ENCODE measurements around the gene MAOA. TPM values are rescaled to one million over a fixed set of nuclear protein-coding genes. Genes with fewer than 3 reads are reported as not detected.

MAOA gene
- total and polyA plus RNA-seq, 2 of the 13 experiments (the other 11 are each of a cell fraction or from before 2014, with no cell fraction given): 13.4 to 14.7 TPM

GRCh38 chrX:43633081-43633480 is 23.0 kb upstream of the MAOA start:
- in situ Hi-C loops (cut with HindIII; ENCODE audit: extremely low pct_ligation_motif_present, low pct_unique_long_range_greater_than_20kb): no loop called here
- CTCF ChIA-PET (ENCODE audit: low intra/inter-chr PET ratio, low total read pairs): no interaction called here
- Histone ChIP-seq H3K27me3 (ENCODE audit: control insufficient read depth in 1 of 2, insufficient read depth in 2 of 2, low read length in 2 of 2) (no peaks in the 10 kb centered on the region), H3K27ac (ENCODE audit: extremely low read length, insufficient read depth, low read length) (no peak overlapping the region), H3K79me2 (ENCODE audit: insufficient read depth, low read length) (no peaks in the 10 kb centered on the region), H3K9me3 (ENCODE audit: low read length) (no peaks in the 10 kb centered on the region), H3K4me1 (ENCODE audit: insufficient read depth, low read length) (peaks cover 11% of the 10 kb centered on the region), H3K9ac (ENCODE audit: insufficient read depth, low read depth, low read length) (no peak overlapping the region), H3K4me2 (ENCODE audit: low read depth, low read length) (no peak overlapping the region), H3K4me3 (replicated peaks in 1 of 3; ENCODE audit: insufficient read depth in 1 of 3, low read depth in 2 of 3, low read length in 3 of 3) (no peak overlapping the region), H2AFZ (ENCODE audit: low read length) (no peak overlapping the region), H4K20me1 (ENCODE audit: insufficient read depth, low read length) (no peaks in the 10 kb centered on the region), H3K36me3 (replicated peaks in 1 of 2; ENCODE audit: control insufficient read depth in 1 of 2, insufficient read depth in 2 of 2, low read length in 2 of 2) (no peaks in the 10 kb centered on the region)
- POLR2A ChIA-PET: no interaction called here
- intact Hi-C loops (cut with micrococcal nuclease; ENCODE audit: unreplicated experiment): no loop called here
- ATAC-seq: no peak
- no peak for DNase-seq (ENCODE audit: low spot score)
- no TSS peak for BruUV-seq (replicated peaks)
- FAIRE-seq: no peak
- TF ChIP-seq CEBPZ (IDR thresholded peaks at IDR 0.05; ENCODE audit: low read length) (no peak), RAD51 (IDR thresholded peaks at IDR 0.05; ENCODE audit: borderline replicate concordance) (no peak), ZMYM2 (CRISPR knock-in tag; IDR thresholded peaks at IDR 0.05) (no peak), ARHGAP35 (CRISPR knock-in tag; IDR thresholded peaks at IDR 0.05; ENCODE audit: borderline replicate concordance) (no peak), ZNF644 (CRISPR knock-in tag; IDR thresholded peaks at IDR 0.05; ENCODE audit: low read depth) (no peak), CENPX (CRISPR knock-in tag; IDR thresholded peaks at IDR 0.05) (no peak), AGO1 (IDR thresholded peaks at IDR 0.05; ENCODE audit: low read depth, low read length, poor library complexity, severe bottlenecking) (no peak), IKZF1 (IDR thresholded peaks at IDR 0.05) (no peak), ZNF672 (CRISPR knock-in tag; IDR thresholded peaks at IDR 0.05) (no peak)
- TF ChIP-seq, protein P1, sequence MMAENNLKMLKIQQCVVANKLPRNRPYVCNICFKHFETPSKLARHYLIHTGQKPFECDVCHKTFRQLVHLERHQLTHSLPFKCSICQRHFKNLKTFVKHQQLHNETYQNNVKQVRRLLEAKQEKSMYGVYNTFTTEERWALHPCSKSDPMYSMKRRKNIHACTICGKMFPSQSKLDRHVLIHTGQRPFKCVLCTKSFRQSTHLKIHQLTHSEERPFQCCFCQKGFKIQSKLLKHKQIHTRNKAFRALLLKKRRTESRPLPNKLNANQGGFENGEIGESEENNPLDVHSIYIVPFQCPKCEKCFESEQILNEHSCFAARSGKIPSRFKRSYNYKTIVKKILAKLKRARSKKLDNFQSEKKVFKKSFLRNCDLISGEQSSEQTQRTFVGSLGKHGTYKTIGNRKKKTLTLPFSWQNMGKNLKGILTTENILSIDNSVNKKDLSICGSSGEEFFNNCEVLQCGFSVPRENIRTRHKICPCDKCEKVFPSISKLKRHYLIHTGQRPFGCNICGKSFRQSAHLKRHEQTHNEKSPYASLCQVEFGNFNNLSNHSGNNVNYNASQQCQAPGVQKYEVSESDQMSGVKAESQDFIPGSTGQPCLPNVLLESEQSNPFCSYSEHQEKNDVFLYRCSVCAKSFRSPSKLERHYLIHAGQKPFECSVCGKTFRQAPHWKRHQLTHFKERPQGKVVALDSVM (CRISPR knock-in tag; IDR thresholded peaks at IDR 0.05): no peak
- 11% methylated on average over 1 of the region's 1 CpG for WGBS (ENCODE audit: low lambda C conversion rate)
